Activated T-helper 17 cell treated with anti-CD3 and anti-CD28 coated beads, Interleukin-2, amount 50 U/mL, for 72 hours (primary cell): ENCODE measurements around the gene ST8SIA6. TPM values are rescaled to one million over a fixed set of nuclear protein-coding genes. Genes with fewer than 3 reads are reported as not detected.
"Not testable (repeated sequence)": the region's sequence is repeated elsewhere in the genome, so short reads cannot be mapped to it uniquely, and the experiment has no call there.

Experiments used
- ATAC-seq: fragments of 150-1000 bp; cut with Tn5 transposase; replicated peaks from 2 replicates; pipeline ENCODE4 v1.10.0; 2021; ENCODE audit warnings: mild to moderate bottlenecking, moderate library complexity
- H3K27ac Mint-ChIP-seq: one replicate; pipeline ENCODE4 v1.8.0; 2022; ENCODE audit warnings: mixed read lengths
- H3K27me3 Mint-ChIP-seq: one replicate; pipeline ENCODE4 v1.8.0; 2022; ENCODE audit warnings: mixed read lengths
- H3K36me3 Mint-ChIP-seq: one replicate; pipeline ENCODE4 v1.8.0; 2022; ENCODE audit warnings: low read depth, mild to moderate bottlenecking, mixed read lengths
- H3K4me1 Mint-ChIP-seq: one replicate; pipeline ENCODE4 v1.8.0; 2022; ENCODE audit warnings: mixed read lengths
- H3K4me3 Mint-ChIP-seq: one replicate; pipeline ENCODE4 v1.8.0; 2022; ENCODE audit warnings: mild to moderate bottlenecking, mixed read lengths
- H3K9me3 Mint-ChIP-seq: one replicate; pipeline ENCODE4 v1.8.0; 2022; ENCODE audit warnings: mixed read lengths
- total RNA-seq, 2 donors: library from RNA; stranded (reverse); gene quantifications; one replicate each; pipeline ENCODE4 v1.2.3, GENCODE V29; 2022

The ST8SIA6 gene
- under 1 TPM in 1 of 2 donors, not detected in 1; 0.84 TPM for total RNA-seq

- peaks cover 5% of the 10 kb centered on the region for H3K27me3 Mint-ChIP-seq
- H3K36me3 Mint-ChIP-seq, result no peaks in the 10 kb centered on the region
Measured at GRCh38 chr10:17454161-17455014, at the start of gene ST8SIA6. ST8SIA6 (minus strand) TSS chr10:17454595; CDS start chr10:17454255, 340 bp downstream.

GRCh38 chr10:17503795-17504194 is 49.4 kb upstream of the ST8SIA6 start:
- H3K27ac Mint-ChIP-seq, result no peak overlapping the region
- no peaks in the 10 kb centered on the region for H3K27me3 Mint-ChIP-seq
- no peaks in the 10 kb centered on the region for H3K36me3 Mint-ChIP-seq
- no peak for ATAC-seq
- no peak overlapping the region for H3K4me3 Mint-ChIP-seq
- H3K9me3 Mint-ChIP-seq, result peaks cover 7% of the 10 kb centered on the region
- H3K4me1 Mint-ChIP-seq, result peaks cover 11% of the 10 kb centered on the region

More at GRCh38 chr10:17454161-17455014, at the start of gene ST8SIA6:
- peaks cover 6% of the 10 kb centered on the region for H3K9me3 Mint-ChIP-seq
- ATAC-seq, result peak; percentile 67
- H3K4me1 Mint-ChIP-seq, result no peaks in the 10 kb centered on the region
- peak within 1 kb of the TSS; percentile 78 for H3K4me3 Mint-ChIP-seq
- no peak within 1 kb of the TSS for H3K27ac Mint-ChIP-seq

GRCh38 chr10:17502814-17503213 is 48.4 kb upstream of the ST8SIA6 start:
- H3K36me3 Mint-ChIP-seq, result no peaks in the 10 kb centered on the region
- H3K4me1 Mint-ChIP-seq, result peaks cover 10% of the 10 kb centered on the region
- H3K9me3 Mint-ChIP-seq, result peaks cover 3% of the 10 kb centered on the region
- no peak overlapping the region for H3K4me3 Mint-ChIP-seq
- H3K27me3 Mint-ChIP-seq, result no peaks in the 10 kb centered on the region
- no peak for ATAC-seq
- H3K27ac Mint-ChIP-seq, result no peak overlapping the region

- not testable (repeated sequence) for ATAC-seq, H3K4me3 Mint-ChIP-seq, H3K9me3 Mint-ChIP-seq, H3K4me1 Mint-ChIP-seq, H3K27me3 Mint-ChIP-seq, H3K27ac Mint-ChIP-seq, H3K36me3 Mint-ChIP-seq
Measured at GRCh38 chr10:17499014-17499413, 44.6 kb upstream of the ST8SIA6 start.

- H3K36me3 Mint-ChIP-seq, result no peaks in the 10 kb centered on the region
- ATAC-seq, result no peak
- H3K9me3 Mint-ChIP-seq, result no peaks in the 10 kb centered on the region
- H3K27ac Mint-ChIP-seq, result no peak overlapping the region
- H3K27me3 Mint-ChIP-seq, result no peaks in the 10 kb centered on the region
- H3K4me1 Mint-ChIP-seq, result no peaks in the 10 kb centered on the region
- H3K4me3 Mint-ChIP-seq, result no peak overlapping the region
Measured at GRCh38 chr10:17497446-17498030, 43.1 kb upstream of the ST8SIA6 start.

GRCh38 chr10:17494626-17495260 is 40.3 kb upstream of the ST8SIA6 start:
- no peaks in the 10 kb centered on the region for H3K9me3 Mint-ChIP-seq
- no peak for ATAC-seq
- H3K27ac Mint-ChIP-seq, result no peak overlapping the region
- H3K4me1 Mint-ChIP-seq, result no peaks in the 10 kb centered on the region
- no peak overlapping the region for H3K4me3 Mint-ChIP-seq
- H3K36me3 Mint-ChIP-seq, result no peaks in the 10 kb centered on the region
- no peaks in the 10 kb centered on the region for H3K27me3 Mint-ChIP-seq

GRCh38 chr10:17488848-17489247 is 34.5 kb upstream of the ST8SIA6 start:
- no peaks in the 10 kb centered on the region for H3K4me1 Mint-ChIP-seq
- ATAC-seq, result no peak
- H3K36me3 Mint-ChIP-seq, result no peaks in the 10 kb centered on the region
- H3K4me3 Mint-ChIP-seq, result no peak overlapping the region
- H3K27me3 Mint-ChIP-seq, result no peaks in the 10 kb centered on the region
- H3K27ac Mint-ChIP-seq, result no peak overlapping the region
- no peaks in the 10 kb centered on the region for H3K9me3 Mint-ChIP-seq

- H3K36me3 Mint-ChIP-seq, result no peaks in the 10 kb centered on the region
Measured at GRCh38 chr10:17483079-17483478, 28.7 kb upstream of the ST8SIA6 start.

GRCh38 chr10:17479822-17480221 is 25.4 kb upstream of the ST8SIA6 start:
- peaks cover 7% of the 10 kb centered on the region for H3K27me3 Mint-ChIP-seq
- no peaks in the 10 kb centered on the region for H3K4me1 Mint-ChIP-seq
- no peak for ATAC-seq
- H3K4me3 Mint-ChIP-seq, result no peak overlapping the region
- H3K9me3 Mint-ChIP-seq, result no peaks in the 10 kb centered on the region
- H3K27ac Mint-ChIP-seq, result no peak overlapping the region
- no peaks in the 10 kb centered on the region for H3K36me3 Mint-ChIP-seq

More at GRCh38 chr10:17483079-17483478, 28.7 kb upstream of the ST8SIA6 start:
- ATAC-seq, result no peak
- Mint-ChIP-seq H3K4me3 (no peak overlapping the region), H3K9me3 (no peaks in the 10 kb centered on the region), H3K27ac (no peak overlapping the region), H3K4me1 (no peaks in the 10 kb centered on the region), H3K27me3 (peaks cover 7% of the 10 kb centered on the region)

- H3K36me3 Mint-ChIP-seq, result no peaks in the 10 kb centered on the region
- H3K27me3 Mint-ChIP-seq, result peaks cover 7% of the 10 kb centered on the region
Measured at GRCh38 chr10:17479015-17479615, 24.7 kb upstream of the ST8SIA6 start.

GRCh38 chr10:17476073-17476472 is 21.7 kb upstream of the ST8SIA6 start:
- no peaks in the 10 kb centered on the region for H3K36me3 Mint-ChIP-seq

More at GRCh38 chr10:17479015-17479615, 24.7 kb upstream of the ST8SIA6 start:
- H3K4me1 Mint-ChIP-seq, result no peaks in the 10 kb centered on the region
- ATAC-seq, result no peak
- no peak overlapping the region for H3K4me3 Mint-ChIP-seq
- no peaks in the 10 kb centered on the region for H3K9me3 Mint-ChIP-seq
- H3K27ac Mint-ChIP-seq, result no peak overlapping the region

GRCh38 chr10:17475661-17476060 is 21.3 kb upstream of the ST8SIA6 start:
- Mint-ChIP-seq H3K4me3 (no peak overlapping the region), H3K9me3 (no peaks in the 10 kb centered on the region), H3K36me3 (no peaks in the 10 kb centered on the region), H3K4me1 (peaks cover 5% of the 10 kb centered on the region), H3K27ac (no peak overlapping the region), H3K27me3 (no peaks in the 10 kb centered on the region)
- ATAC-seq, result no peak

More at GRCh38 chr10:17476073-17476472, 21.7 kb upstream of the ST8SIA6 start:
- Mint-ChIP-seq H3K9me3 (no peaks in the 10 kb centered on the region), H3K27me3 (no peaks in the 10 kb centered on the region), H3K4me3 (no peak overlapping the region), H3K4me1 (peaks cover 5% of the 10 kb centered on the region), H3K27ac (no peak overlapping the region)
- ATAC-seq, result no peak

- Mint-ChIP-seq H3K36me3 (no peaks in the 10 kb centered on the region), H3K9me3 (no peaks in the 10 kb centered on the region), H3K27me3 (peaks cover 5% of the 10 kb centered on the region), H3K4me3 (no peak overlapping the region), H3K4me1 (peaks cover 5% of the 10 kb centered on the region), H3K27ac (no peak overlapping the region)
- ATAC-seq, result no peak
Measured at GRCh38 chr10:17474595-17475323, 20.4 kb upstream of the ST8SIA6 start.
